ENCODE results near the gene CFAP70. TPM values are rescaled to one million over a fixed set of nuclear protein-coding genes. Genes with fewer than 3 reads are reported as not detected.

Gene CFAP70
- total RNA-seq, 1 donor, result 0.43 TPM

GRCh38 chr10:73310475-73310874 lies 48.2 kb downstream of the CFAP70 start:
- DNase-seq (ENCODE audit: low read depth), result no peak
- TF ChIP-seq, protein P1, sequence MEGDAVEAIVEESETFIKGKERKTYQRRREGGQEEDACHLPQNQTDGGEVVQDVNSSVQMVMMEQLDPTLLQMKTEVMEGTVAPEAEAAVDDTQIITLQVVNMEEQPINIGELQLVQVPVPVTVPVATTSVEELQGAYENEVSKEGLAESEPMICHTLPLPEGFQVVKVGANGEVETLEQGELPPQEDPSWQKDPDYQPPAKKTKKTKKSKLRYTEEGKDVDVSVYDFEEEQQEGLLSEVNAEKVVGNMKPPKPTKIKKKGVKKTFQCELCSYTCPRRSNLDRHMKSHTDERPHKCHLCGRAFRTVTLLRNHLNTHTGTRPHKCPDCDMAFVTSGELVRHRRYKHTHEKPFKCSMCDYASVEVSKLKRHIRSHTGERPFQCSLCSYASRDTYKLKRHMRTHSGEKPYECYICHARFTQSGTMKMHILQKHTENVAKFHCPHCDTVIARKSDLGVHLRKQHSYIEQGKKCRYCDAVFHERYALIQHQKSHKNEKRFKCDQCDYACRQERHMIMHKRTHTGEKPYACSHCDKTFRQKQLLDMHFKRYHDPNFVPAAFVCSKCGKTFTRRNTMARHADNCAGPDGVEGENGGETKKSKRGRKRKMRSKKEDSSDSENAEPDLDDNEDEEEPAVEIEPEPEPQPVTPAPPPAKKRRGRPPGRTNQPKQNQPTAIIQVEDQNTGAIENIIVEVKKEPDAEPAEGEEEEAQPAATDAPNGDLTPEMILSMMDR (IDR thresholded peaks at IDR 0.05; ENCODE audit: insufficient read depth, low read depth, low read length), result no peak
- no peak overlapping the region for H3K4me3 ChIP-seq (ENCODE audit: low read depth, low read length)

- no peak overlapping the region for H3K4me3 ChIP-seq (ENCODE audit: low read depth, low read length)
- no peak for DNase-seq (ENCODE audit: low read depth)
- TF ChIP-seq, protein P1 (IDR thresholded peaks at IDR 0.05; ENCODE audit: insufficient read depth, low read depth, low read length), result no peak
These were observed 51.4 kb downstream of the CFAP70 start for GRCh38 chr10:73307203-73307800.

DNA sequence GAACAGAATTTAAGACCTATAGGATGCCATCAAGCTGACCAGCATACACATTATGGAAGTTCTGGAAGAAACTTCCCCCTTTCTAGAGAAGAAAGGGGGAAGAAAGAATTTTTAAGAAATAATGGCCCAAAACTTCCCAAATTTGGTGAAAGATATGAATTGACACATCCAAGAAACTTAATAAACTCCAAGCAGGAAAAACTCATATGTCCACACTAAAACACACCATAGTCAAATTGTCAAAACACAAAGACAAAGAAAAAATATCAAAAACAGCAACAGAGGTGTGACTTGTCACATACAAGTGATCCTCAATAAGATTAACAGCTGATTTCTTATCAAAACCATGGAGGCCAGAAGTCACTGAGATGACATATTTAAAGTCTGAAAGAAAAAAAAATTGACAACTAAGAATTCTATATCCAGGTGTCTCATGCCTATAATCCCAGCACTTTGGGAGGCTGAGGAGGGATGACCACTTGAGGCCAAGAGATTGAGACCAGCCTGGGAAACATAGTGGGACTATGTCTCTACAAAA lies 52.4 kb downstream of the CFAP70 start:
- no peak for DNase-seq (ENCODE audit: low read depth)
- H3K4me3 ChIP-seq (ENCODE audit: low read depth, low read length), result no peak overlapping the region
- TF ChIP-seq, protein P1 (IDR thresholded peaks at IDR 0.05; ENCODE audit: insufficient read depth, low read depth, low read length), result no peak

DNA sequence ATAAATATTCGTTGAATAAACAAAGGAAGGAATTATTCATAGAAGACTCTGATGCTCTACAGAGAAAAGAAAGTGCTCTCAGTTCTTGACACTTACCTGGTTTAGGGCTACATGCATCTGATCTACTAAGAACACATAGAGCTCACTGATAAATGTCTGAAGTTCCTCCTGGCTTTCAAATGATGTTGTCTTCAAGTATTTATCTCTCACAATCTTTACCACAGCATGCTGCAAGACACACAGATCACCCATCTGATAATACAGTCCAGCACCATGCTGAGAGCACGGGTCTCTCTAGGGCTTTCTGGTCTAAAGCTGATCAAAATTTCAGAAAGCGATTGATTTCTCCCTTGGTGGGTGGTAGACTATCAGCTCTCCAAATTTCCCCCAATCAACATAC lies 61.7 kb downstream of the CFAP70 start:
- TF ChIP-seq, protein P1 (IDR thresholded peaks at IDR 0.05; ENCODE audit: insufficient read depth, low read depth, low read length), result no peak
- no peak for DNase-seq (ENCODE audit: low read depth)
- no peak overlapping the region for H3K4me3 ChIP-seq (ENCODE audit: low read depth, low read length)

GRCh38 chr10:73293461-73293860 lies 65.2 kb downstream of the CFAP70 start:
- no peak for DNase-seq (ENCODE audit: low read depth)

GRCh38 chr10:73289958-73290357 lies 68.7 kb downstream of the CFAP70 start:
- no peak overlapping the region for H3K4me3 ChIP-seq (ENCODE audit: low read depth, low read length)
- TF ChIP-seq, protein P1 (IDR thresholded peaks at IDR 0.05; ENCODE audit: insufficient read depth, low read depth, low read length), result no peak
- DNase-seq (ENCODE audit: low read depth), result no peak

More at GRCh38 chr10:73293461-73293860, 65.2 kb downstream of the CFAP70 start:
- TF ChIP-seq, protein P1 (IDR thresholded peaks at IDR 0.05; ENCODE audit: insufficient read depth, low read depth, low read length), result no peak
- no peak overlapping the region for H3K4me3 ChIP-seq (ENCODE audit: low read depth, low read length)

DNA sequence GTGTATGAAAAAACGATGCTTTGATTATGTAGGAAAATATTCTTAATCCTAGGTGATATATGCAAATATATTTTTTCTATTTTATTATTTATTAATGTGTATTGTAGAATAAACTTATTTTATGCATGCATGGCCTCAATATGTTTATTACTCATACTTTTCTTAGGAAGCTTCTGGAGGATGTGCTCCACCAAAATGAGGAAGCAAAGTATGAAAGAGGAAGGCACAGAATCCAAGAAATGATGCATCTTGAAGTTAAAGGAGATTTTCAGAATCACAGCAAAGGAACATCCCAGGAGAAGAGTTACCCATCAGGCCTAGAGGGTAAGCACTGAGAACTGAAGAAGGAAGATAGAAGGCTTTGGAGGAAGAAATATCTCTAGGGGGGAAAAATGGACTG lies 71.2 kb downstream of the CFAP70 start:
- H3K4me3 ChIP-seq (ENCODE audit: low read depth, low read length), result no peak overlapping the region
- TF ChIP-seq, protein P1 (IDR thresholded peaks at IDR 0.05; ENCODE audit: insufficient read depth, low read depth, low read length), result no peak
- no peak for DNase-seq (ENCODE audit: low read depth)

Data from fibroblast of villous mesenchyme (primary cell).